Progenitor cell of endocrine pancreas (in vitro differentiated cells): Measurements from ENCODE around the gene UPK1B. TPM values are rescaled to one million over a fixed set of nuclear protein-coding genes. Genes with fewer than 3 reads are reported as not detected.
"Not testable (repeated sequence)": the region's sequence is repeated elsewhere in the genome, so short reads cannot be mapped to it uniquely, and the experiment has no call there.

ENCODE experiments used
- DNase-seq: peaks from one replicate; pipeline ENCODE4 v3.0.0; 2021; ENCODE audit warnings: low spot score; ENCODE audit not compliant: unreplicated experiment
- H3K27ac Mint-ChIP-seq: 2 replicates; pipeline ENCODE4 v1.8.0; 2021; ENCODE audit warnings: mild to moderate bottlenecking, moderate library complexity, mixed read lengths
- H3K27me3 Mint-ChIP-seq: 2 replicates; pipeline ENCODE4 v1.8.0; 2021; ENCODE audit warnings: mixed read lengths
- H3K36me3 Mint-ChIP-seq: 2 replicates; pipeline ENCODE4 v1.8.0; 2022; ENCODE audit warnings: mixed read lengths; ENCODE audit not compliant: insufficient read depth
- H3K4me1 Mint-ChIP-seq: 2 replicates; pipeline ENCODE4 v1.8.0; 2021; ENCODE audit warnings: low read depth, mixed read lengths
- H3K4me3 Mint-ChIP-seq: 2 replicates; pipeline ENCODE4 v1.8.0; 2021; ENCODE audit warnings: low read depth, mild to moderate bottlenecking, moderate library complexity, mixed read lengths
- H3K9me3 Mint-ChIP-seq: 2 replicates; pipeline ENCODE4 v1.8.0; 2021; ENCODE audit warnings: low read depth, mixed read lengths
- total RNA-seq: library from RNA; stranded (reverse); gene quantifications from 2 replicates; pipeline ENCODE4 v1.2.1, GENCODE V29; 2021
- TF ChIP-seq, protein P1 (sequence below): fragments of 200-600 bp; sonication (generic); IDR thresholded peaks from one replicate; pipeline ENCODE4 v1.5.0; 2021; ENCODE audit warnings: antibody characterized with exemption, mild to moderate bottlenecking; ENCODE audit not compliant: unreplicated experiment

Gene UPK1B
- total RNA-seq, 1 donor from 2014 or later = 11.9 TPM

DNA sequence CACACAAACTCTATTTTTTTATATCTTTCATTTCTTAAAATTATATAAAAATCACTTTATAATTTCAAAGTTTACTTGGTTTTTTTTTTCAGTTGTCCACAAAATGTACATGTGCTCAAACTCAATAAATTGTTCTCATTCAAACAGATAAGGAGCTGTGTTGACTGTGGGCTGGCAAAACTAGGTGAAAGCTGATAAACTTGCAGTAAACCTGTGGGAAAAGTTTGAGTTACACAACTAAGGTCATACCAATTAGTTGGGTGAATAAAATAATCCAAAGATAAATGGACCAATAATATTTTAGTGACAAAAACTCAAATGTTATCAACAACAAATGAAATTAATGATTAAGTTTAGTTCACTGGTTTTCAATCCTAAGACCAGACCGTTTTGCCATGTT is 12.6 kb upstream of the UPK1B start:
- Mint-ChIP-seq H3K36me3 (peaks cover 13% of the 10 kb centered on the region), H3K9me3 (peaks cover 27% of the 10 kb centered on the region), H3K4me1 (peaks cover 20% of the 10 kb centered on the region), H3K27ac (peak overlapping the region; percentile 80), H3K4me3 (no peak overlapping the region), H3K27me3 (no peaks in the 10 kb centered on the region)
- TF ChIP-seq, protein P1, sequence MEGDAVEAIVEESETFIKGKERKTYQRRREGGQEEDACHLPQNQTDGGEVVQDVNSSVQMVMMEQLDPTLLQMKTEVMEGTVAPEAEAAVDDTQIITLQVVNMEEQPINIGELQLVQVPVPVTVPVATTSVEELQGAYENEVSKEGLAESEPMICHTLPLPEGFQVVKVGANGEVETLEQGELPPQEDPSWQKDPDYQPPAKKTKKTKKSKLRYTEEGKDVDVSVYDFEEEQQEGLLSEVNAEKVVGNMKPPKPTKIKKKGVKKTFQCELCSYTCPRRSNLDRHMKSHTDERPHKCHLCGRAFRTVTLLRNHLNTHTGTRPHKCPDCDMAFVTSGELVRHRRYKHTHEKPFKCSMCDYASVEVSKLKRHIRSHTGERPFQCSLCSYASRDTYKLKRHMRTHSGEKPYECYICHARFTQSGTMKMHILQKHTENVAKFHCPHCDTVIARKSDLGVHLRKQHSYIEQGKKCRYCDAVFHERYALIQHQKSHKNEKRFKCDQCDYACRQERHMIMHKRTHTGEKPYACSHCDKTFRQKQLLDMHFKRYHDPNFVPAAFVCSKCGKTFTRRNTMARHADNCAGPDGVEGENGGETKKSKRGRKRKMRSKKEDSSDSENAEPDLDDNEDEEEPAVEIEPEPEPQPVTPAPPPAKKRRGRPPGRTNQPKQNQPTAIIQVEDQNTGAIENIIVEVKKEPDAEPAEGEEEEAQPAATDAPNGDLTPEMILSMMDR = no peak
- no peak for DNase-seq

DNA sequence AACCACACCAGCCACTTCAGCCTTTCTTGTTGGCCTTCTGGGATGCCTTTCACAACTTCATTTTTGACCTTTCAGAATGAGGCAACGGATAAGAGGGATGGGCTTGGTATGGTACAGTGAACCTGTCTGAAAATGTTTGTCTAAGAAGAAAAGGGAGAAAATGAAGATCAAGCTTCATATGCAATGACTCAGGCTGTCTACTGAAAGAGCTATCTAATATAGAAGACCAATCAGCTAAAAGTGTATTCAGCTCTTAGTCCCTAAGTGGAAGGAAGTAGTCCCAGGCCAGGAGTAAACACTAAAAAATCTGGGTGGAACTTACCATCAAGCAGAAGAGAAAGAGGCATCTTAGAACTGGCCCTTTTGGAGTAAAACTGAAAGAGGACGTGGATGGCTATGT is 12.2 kb upstream of the UPK1B start:
- Mint-ChIP-seq H3K36me3 (peaks cover 13% of the 10 kb centered on the region), H3K27ac (peak overlapping the region; percentile 80), H3K9me3 (peaks cover 27% of the 10 kb centered on the region), H3K4me3 (no peak overlapping the region), H3K4me1 (peaks cover 20% of the 10 kb centered on the region), H3K27me3 (no peaks in the 10 kb centered on the region)
- no peak for DNase-seq
- TF ChIP-seq, protein P1 = no peak

DNA sequence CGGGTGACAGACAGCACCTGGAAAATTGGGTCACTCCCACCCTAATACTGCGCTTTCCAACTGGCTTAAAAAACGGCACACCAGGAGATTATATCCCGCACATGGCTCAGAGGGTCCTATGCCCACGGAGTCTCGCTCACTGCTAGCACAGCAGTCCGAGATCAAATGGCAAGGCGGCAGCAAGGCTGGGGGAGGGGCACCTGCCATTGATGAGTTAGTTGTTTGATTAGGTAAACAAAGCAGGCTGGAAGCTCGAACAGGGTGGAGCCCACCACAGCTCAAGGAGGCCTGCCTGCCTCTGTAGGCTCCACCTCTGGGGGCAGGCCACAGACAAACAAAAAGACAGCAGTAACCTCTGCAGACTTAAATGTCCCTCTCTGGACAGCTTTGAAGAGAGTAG is 8.7 kb upstream of the UPK1B start:
- H3K36me3 Mint-ChIP-seq, DNase-seq, H3K27me3 Mint-ChIP-seq, H3K27ac Mint-ChIP-seq, H3K4me3 Mint-ChIP-seq: not testable (repeated sequence)
- H3K4me1 Mint-ChIP-seq = peaks cover 18% of the 10 kb centered on the region
- H3K9me3 Mint-ChIP-seq = peaks cover 25% of the 10 kb centered on the region

DNA sequence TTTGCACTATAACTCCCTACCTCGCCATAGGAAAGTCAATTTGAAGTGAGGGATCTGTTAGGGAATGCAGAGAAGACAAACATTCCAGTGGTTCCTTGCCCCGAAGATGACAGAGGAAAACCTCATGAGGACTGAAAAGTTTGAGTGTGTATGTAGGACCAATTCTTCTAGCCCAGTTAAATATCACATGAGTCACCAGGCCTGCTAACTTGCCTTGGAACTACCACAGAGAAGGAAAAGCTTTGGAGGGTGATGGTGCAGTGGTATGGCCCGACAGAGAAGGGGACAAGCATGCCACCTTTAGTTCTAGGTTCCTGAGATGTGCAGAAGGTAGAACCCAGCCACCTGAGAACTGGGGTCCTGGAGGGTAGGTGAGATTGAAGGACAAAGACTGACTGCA is 2.6 kb upstream of the UPK1B start:
- Mint-ChIP-seq H3K27me3 (no peaks in the 10 kb centered on the region), H3K4me3 (no peak overlapping the region), H3K9me3 (peaks cover under 1% of the 10 kb centered on the region), H3K4me1 (peaks cover 20% of the 10 kb centered on the region), H3K27ac (no peak overlapping the region), H3K36me3 (no peaks in the 10 kb centered on the region)
- DNase-seq = no peak
- TF ChIP-seq, protein P1 = no peak

DNA sequence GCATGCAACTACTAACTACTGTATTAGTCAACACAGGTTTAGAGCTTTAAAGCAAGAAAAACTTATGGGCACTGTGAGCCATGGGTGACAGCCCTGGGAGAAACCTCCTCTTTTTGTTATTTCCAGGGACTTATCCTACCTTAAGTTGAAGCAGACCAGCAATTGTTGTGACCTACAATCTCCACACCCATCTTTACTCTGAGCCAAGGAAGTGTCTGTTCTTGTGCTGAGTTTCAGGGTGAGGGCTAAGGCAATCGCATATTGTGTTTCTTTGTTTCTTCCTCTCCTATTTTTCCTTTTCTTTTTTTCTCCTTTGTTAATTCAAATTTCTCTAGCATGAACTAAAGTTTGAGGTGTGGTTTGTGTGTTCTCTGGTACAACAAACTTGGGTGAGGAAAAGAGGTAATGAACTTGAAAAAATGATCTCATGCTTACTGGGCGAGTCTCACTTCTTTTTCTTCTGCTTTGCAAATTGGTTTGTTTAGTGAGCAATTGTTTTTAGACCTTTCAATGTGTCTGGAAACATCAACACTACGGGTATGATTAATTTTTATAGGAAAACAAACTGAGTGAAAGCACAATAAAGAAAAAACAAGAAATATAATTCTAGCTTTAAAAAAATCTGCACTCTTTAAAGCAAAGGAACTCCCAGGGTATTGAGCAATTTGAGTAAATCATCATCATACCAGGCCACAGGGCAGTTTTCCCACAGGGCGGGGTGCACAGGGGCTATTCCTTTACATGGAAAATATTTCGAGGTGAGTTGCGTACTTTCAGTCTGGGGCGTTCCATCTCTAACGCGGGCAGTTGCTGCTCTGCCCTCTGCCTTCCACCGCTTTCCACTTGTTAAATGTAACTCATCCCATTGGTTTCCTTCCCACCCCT is 2.7 kb downstream of the UPK1B start:
- TF ChIP-seq, protein P1 = no peak
- Mint-ChIP-seq H3K36me3 (peaks cover 6% of the 10 kb centered on the region), H3K4me1 (peaks cover 33% of the 10 kb centered on the region), H3K4me3 (peak overlapping the region; percentile 42), H3K27ac (peak overlapping the region; percentile 68), H3K9me3 (peaks cover 7% of the 10 kb centered on the region), H3K27me3 (no peaks in the 10 kb centered on the region)
- DNase-seq = no peak

DNA sequence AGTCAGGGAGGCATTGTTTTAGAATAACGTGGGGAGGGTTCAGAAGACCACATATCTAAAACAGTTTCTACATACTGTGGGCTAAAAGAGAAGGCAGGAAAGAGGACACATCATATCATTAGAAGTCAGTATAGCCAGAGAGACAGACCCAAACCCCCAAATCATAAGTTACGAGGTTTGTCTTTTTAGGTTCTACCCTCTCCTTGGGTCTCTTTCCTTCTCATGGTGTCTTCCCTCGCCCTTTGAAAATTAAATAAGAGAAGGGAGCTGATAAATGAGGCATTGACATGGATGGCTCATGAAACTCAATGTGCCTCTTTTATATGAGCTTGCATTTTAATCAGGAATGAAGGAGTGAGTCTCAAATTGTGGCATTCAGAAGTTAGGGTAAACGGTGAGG is 3.4 kb downstream of the UPK1B start:
- Mint-ChIP-seq H3K27ac (peak overlapping the region; percentile 68), H3K36me3 (peaks cover 6% of the 10 kb centered on the region), H3K27me3 (no peaks in the 10 kb centered on the region), H3K4me1 (peaks cover 33% of the 10 kb centered on the region), H3K9me3 (peaks cover 7% of the 10 kb centered on the region), H3K4me3 (no peak overlapping the region)
- DNase-seq = no peak
- TF ChIP-seq, protein P1 = no peak
